Dermis blood vessel endothelial cell (primary cell): ENCODE results near the gene DLG5. TPM values are rescaled to one million over a fixed set of nuclear protein-coding genes. Genes with fewer than 3 reads are reported as not detected.

Experiments used
- DNase-seq: peaks from one replicate; pipeline ENCODE4 v3.0.0; 2010
- total RNA-seq: library from RNA; depleted of rRNA; stranded (reverse); fragments of >200 nt; gene quantifications from 2 replicates; pipeline ENCODE4 v1.2.3, GENCODE V29; 2014

DLG5 gene
- total RNA-seq, 1 donor from 2014 or later: 7.8 TPM

GRCh38 chr10:77946084-77946483 lies 19.5 kb upstream of the DLG5 start:
- peak; percentile 59 for DNase-seq

DNA sequence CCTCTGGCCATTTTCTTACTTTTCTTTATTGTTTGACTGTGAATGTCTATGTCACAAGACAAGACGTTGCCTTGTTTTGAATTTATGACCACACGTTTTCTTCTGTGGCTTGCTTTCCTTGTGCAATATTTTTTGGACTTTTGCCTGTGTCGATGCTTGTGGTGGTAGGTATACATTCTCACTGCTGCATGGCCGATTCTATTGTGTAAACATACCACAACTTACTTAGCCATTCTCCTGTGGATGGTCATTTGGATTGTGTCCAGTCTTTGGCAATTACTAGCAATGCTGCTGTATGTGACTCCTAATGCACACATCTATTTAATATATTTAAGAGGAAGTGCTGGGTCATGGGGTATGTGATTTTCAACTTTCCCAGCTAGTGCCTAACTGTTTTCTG lies 18.0 kb upstream of the DLG5 start:
- no peak for DNase-seq

DNA sequence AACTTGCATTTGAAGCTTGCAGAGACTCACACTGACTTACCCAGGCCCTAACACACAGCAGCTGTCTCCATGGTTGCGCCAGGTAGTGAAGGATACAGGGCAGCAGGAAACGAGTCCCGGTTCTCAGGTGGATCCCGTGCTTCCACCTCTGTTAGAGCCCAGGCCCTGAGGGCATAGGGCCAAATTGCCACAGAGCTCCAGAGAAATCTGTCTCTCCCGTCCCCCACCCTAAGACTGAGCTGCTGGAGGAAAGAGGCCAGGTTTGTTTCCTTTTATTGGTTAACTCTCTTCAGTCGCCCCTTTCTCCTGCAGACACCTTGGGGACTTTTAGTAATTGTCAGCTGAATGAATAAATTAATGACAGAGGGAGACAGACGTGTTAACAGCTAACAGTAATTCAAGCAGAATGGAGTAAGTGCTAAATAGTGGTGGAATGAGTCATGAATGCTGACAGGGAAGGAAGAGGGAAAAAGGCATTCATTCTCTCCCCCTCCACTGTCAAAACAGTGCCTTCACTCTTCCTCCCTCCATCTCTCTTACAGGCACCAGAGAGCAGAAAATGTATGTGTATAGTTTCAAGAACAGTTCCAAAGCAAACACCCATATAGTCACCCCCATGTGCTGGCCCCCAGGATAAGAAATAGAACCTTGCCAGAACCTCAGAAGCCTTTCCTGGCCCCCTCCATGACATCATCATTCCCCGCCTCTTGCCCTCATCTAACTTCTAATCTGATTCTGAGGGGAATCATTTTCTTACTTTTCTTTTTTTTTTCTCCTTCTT lies 16.8 kb upstream of the DLG5 start:
- peak; percentile 48 for DNase-seq

GRCh38 chr10:77941790-77942189 lies 15.2 kb upstream of the DLG5 start:
- DNase-seq: no peak

- no peak for DNase-seq
Measured at GRCh38 chr10:77940627-77941026, 14.1 kb upstream of the DLG5 start.

DNA sequence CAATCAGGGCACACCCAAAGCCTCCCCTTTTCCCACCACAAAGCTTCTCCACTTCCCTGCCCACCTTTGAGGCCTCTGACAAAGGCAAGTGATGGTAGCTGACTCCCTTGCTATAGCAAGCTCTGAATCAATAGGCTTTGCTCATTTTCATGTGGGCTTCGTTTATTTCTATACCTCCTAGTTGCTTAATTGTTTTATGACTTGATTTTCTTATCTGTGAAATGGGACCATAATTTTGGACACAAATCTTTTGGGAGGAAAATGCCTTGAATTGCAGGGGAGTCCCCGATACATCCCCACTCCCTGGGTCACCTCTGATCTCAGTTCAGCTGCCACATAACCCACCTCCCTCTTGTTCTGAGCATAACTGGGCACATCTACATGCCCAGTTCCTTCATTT lies 13.7 kb upstream of the DLG5 start:
- no peak for DNase-seq

DNA sequence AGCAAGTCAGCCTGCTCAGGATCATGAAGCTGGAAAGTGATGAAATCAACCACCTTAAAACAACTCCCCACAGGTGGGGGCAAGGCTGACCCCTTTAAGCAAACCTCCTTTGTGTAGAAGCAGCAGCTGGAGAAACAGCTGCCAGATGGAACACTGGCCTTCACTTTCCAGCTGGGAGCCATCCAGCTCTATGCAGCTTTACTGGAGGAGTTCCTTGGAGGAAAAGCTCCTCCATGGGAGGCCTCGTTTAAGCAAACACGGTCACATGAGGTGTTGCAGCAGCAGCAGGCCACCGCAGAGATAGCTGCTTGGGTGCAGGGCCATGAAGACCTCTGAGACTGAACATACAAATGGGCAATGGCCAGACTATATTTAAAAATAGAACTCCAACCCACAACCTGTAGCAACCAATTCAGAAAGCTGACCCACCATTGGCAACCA lies 13.0 kb upstream of the DLG5 start:
- no peak for DNase-seq

DNA sequence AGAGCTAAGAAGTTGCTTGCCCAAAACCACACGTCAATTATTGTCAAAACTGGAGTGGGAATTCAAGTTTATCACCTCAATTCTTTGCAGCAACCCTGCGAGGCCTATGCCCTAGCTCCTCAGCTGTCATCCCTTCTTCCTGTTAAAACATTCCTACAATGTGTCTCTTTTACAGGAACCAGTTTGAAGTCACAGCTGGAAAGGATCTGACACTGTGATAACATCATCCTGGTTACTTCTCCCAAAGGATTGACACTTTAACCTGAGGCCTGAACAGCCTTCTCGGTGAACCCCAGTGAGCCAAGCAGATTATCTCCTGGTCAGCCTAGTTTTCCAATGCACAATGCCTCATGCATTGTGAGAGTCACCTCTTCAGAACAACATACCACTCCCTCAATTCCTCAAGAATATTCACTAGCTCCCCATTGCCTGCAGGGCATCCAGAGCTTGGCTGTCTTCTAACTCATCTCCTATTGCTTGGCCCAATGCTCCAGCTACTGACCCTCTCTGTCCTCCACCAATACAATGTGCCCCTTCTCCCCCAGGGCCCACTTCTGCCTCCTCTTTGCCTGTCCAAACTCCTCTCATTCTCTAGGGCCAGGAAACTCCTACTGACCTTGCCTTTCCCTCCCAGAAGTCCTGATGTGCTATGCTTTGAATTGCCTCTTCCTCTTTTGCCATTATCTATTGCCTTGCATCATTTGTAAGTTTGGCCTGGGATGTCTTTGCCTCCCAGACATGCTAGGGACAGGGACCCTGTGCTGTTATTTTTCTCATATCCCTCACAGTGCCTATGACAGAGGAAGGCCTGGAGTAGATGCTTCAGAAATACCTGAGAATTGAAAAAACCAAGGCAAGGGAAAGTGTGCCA lies 10.4 kb upstream of the DLG5 start:
- no peak for DNase-seq

DNA sequence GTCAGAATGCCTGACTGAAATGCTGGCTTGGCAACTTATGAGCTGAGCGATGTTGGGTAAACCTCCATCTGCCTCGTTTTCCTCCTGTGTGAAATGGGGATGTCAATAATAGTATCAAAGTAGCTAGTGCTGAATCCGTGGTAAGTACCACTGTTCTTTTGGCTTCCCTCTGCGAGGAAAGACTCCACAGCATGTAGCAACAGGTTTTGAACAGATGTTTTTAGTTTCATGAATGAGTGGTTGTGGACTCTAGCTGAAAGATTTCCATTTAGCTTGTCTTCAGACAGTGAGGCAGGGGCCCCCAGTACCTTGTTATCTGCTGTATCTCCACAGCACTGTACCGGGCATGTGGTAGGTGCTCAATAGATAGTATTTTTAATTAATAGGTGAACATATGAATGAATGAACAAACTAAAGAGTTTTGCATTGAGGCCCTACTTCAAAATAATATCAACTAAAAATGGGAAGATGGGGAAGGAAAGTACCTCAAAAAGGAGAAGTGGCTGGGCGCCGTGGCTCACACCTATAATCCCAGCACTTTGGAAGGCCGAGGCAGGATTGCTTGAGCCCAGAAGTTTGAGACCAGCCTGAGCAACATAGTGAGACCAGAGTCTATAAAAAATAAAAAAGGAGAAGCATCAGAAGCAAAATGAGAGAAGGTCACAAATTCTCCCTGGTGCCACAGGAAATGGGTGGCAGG lies 5.6 kb upstream of the DLG5 start:
- no peak for DNase-seq

GRCh38 chr10:77927402-77928246 lies 1.1 kb upstream of the DLG5 start:
- peak; percentile 22 for DNase-seq

DNA sequence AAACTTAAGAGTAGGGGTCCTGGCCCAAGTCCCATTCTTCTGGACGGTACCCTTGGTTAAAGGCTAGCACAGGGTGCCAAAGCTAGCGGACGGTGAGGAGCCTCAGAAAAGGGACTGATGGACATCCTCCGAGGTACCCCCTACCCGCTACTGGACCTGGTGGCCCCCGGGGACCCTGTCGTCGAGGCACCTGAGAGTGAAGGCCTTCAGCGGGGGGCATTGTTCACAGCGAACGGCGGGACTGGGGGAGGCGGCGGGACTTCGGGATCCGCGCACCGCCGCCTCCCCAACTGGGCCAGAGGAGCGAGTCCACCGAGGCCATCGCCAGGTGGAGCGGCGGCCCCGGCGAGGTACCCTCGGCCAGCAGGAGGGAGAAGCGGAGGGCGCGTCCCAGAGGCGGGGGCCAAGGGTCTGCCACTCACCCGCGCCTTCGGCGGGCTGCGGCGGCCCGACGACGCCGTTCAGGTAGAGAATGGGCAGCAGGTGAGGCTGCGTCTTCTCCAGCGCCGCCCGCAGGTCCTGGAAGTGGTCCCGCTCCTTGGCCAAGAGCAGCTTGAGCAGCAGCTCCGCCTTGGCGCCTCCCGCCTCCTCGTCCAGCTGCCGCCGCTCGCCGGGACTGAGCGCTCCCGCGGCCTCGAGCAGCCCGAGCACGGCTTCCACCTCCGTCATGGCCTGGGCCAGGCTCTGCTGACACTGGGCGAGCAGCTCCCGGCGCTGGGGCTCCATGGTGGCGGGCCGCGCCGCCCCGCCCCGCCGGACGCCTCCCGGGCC lies 575 bp downstream of the DLG5 start:
- DNase-seq: peak; percentile 56

DNA sequence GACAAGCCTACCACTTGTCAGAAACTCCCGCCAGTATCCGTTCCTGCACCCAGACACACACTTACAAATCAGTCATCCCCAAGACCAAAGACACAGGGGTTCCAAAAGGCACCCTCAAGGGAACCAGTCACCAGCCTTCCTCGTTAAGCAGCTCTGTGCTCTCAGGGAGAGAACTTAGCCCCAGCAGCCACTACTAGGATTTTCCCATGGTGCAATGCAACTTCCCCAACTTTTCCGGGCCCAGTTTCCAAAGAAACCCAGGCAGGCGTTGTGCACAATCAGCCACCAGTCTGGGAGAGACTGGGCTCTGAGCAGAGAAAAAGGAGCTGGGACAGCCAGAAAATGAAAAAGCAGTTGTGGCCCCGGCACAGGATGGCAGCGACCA lies 1.2 kb downstream of the DLG5 start:
- peak; percentile 33 for DNase-seq

- no peak for DNase-seq
Measured at GRCh38 chr10:77922566-77923179, 3.9 kb downstream of the DLG5 start.

DNA sequence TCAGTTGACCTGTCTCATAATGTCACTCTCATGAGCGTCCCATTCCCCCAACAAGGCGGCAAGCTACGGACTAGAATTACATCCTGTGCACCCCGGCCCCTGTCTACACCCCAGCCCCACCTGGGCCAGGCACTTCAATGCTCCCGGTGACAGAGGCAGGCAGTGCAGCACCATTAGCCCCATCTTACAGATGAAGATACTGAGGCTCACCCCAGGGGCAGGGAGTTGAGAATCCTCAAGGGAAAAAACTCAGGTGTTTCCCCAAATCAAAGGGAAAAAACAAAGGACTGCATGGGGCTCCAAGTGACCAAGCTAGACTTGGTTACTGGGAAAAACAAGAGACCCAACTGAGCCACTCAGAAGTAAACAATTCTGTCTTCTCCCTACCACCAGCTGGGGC lies 4.5 kb downstream of the DLG5 start:
- no peak for DNase-seq

- DNase-seq: no peak
Measured at GRCh38 chr10:77921395-77921794, 5.2 kb downstream of the DLG5 start.

GRCh38 chr10:77920495-77920894 lies 6.1 kb downstream of the DLG5 start:
- DNase-seq: no peak

DNA sequence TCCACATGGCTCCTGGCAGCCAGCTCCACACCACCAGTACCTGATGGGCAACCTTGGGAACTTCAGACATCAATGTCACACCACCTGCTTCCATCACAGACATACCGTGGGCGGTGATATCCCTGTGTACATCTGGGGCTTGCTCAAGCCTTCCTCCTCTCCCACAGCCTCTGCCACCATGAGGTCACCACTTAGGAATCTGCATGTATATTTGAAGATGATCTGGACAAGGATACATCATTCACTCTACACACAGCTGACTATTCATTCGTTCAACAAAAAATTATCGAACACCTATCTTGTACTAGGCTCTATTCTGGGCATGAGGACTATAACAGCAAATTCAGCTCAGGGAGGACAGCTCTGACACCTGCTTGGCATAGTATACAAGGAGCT lies 6.8 kb downstream of the DLG5 start:
- DNase-seq: no peak

DNA sequence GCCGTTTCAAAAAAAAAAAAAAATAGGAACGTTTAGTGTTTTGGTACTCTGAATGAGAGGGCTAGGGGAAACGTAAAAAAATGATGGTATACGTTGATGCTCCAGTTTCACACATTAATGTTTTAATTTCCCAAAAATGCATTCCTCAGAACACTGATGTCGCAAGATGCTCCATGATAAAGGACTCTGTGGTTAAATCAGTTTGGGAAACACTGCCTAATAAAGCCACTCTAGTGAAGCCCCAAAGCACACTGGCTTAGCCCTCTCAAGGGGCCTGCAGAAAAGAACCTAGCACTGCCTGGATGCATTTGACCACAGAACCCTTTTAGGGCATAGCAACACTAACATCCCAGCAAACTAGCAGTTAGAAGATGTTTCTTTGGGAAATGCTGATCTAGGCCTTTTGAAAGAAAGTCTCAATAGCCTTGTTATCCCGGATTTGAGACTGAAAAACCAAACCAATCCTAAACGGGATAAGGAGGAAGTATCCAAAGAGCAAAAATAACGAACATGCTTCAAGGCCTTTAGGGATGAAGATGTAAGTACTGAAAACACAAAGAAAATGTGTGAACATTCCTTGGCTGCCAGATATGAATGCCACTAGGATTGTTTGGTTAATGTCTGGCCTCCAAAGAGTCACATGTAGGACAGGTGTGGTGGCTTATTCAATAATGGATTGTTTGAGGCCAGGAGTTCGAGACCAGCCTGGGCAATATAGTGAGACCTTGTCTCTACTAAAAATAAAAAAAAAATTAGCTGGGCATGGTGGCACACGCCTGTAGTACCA lies 11.0 kb downstream of the DLG5 start:
- no peak for DNase-seq

DNA sequence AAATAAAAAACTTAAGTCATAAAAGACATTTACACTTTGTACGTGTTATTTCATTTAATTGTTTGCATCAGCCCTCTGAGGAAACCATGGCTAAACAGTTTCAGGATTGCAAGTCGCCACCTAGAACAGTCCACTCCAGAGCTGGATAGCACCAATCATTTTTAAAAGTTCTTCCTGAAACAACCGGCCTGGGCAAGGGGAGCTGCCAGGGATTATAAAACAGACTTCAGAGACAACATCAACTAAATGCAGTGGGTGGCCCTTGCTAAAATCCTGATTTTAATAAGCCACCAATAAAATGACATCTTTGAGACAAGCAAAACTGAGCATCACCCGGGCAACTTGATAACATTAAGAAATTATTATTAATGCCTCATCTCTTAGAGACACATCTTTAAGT lies 13.5 kb downstream of the DLG5 start:
- DNase-seq: no peak

DNA sequence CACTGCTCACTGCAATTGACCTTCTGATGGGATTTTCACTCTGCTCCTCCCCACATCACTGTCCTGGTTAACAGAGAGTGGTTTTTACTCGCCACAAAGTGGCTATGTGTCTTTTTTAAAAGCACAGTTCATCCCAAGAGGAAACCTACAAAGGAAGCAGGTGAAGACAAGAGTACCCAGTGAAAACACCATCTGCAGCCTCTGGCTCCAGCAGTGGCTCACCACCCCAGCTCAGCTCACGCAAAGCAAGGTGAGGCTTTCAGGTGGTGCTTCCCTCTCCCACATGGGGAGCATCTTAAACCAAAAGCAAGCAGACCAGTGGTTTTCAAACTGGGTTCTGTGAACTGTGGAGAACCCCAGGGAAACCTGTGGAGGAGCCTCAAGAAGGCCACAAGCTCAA lies 14.0 kb downstream of the DLG5 start:
- DNase-seq: no peak
